ENCODE results near the gene ZNF320.
"Not testable (repeated sequence)": the region's sequence is repeated elsewhere in the genome, so short reads cannot be mapped to it uniquely, and the experiment has no call there.

DNA sequence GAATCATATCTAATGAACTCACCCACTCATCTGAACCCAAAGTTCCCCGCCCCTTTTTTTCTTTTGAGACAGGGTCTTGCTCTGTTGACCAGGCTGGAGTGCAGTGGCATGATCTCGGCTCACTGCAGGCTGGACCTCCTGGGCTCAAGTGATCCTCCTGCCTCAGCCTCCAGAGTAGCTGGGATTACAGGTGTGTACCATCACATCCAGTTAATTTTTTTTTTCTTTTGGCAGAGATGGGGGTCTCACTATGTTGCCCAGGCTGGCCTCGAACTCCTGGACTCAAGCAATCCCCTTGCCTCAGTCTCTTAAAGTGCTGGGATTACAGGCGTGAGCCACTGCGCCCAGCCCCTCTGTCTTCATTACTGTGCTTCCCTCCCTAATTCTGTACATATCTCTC is 43.5 kb upstream of the ZNF320 start:
- TF ChIP-seq, protein P1, sequence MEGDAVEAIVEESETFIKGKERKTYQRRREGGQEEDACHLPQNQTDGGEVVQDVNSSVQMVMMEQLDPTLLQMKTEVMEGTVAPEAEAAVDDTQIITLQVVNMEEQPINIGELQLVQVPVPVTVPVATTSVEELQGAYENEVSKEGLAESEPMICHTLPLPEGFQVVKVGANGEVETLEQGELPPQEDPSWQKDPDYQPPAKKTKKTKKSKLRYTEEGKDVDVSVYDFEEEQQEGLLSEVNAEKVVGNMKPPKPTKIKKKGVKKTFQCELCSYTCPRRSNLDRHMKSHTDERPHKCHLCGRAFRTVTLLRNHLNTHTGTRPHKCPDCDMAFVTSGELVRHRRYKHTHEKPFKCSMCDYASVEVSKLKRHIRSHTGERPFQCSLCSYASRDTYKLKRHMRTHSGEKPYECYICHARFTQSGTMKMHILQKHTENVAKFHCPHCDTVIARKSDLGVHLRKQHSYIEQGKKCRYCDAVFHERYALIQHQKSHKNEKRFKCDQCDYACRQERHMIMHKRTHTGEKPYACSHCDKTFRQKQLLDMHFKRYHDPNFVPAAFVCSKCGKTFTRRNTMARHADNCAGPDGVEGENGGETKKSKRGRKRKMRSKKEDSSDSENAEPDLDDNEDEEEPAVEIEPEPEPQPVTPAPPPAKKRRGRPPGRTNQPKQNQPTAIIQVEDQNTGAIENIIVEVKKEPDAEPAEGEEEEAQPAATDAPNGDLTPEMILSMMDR (conservative IDR thresholded peaks at IDR 0.05; ENCODE audit: low read length) = not testable (repeated sequence)
- TF ChIP-seq EZH2phosphoT487 (IDR thresholded peaks at IDR 0.05; ENCODE audit: borderline replicate concordance, low read depth, low read length) = not testable (repeated sequence)

All from OCI-LY7 (cell line).